HG02763 (cell line): ENCODE measurements around the gene MTERF4.

Experiments used
- ATAC-seq: cut with Tn5 transposase; IDR thresholded peaks from one replicate; pipeline ENCODE4 v1.9.1; 2021; ENCODE audit warnings: mild to moderate bottlenecking, moderate library complexity; ENCODE audit not compliant: unreplicated experiment

The MTERF4 gene, protein sequence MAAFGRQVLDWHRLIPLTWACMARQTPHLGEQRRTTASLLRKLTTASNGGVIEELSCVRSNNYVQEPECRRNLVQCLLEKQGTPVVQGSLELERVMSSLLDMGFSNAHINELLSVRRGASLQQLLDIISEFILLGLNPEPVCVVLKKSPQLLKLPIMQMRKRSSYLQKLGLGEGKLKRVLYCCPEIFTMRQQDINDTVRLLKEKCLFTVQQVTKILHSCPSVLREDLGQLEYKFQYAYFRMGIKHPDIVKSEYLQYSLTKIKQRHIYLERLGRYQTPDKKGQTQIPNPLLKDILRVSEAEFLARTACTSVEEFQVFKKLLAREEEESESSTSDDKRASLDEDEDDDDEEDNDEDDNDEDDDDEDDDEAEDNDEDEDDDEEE

DNA sequence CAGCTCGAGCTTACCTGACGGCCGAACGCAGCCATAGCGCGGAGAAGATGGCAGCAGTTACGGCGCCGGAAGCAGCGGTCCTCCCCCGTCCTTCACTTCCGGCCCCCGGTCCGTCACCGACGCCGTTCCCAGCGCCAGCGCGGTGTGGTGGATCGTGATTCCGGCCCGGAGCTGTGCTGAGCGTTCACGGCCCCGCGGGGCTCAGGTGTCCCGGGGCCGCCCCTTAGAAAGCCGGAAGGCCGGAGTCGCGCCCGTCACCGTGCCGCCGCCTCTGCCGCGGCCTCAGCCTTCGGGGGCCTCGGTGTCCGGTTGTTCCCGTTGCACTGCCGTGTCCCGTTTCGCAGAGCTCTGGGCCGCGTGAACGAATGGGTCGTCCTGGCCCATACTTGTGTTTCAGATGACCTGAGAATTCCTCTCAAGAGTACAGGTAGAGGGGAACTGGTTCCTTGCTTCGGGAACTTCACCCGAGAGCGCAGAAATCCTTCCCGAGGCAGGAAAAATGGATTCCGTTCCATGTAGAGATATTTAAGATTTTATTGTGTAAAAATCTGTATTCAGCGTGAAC lies at the start of gene MTERF4:
MTERF4 (minus strand) TSS at position 49 of the 565 bp plus-strand sequence; CDS start at position 35, 14 bp downstream.
- peak; percentile 92 for ATAC-seq

DNA sequence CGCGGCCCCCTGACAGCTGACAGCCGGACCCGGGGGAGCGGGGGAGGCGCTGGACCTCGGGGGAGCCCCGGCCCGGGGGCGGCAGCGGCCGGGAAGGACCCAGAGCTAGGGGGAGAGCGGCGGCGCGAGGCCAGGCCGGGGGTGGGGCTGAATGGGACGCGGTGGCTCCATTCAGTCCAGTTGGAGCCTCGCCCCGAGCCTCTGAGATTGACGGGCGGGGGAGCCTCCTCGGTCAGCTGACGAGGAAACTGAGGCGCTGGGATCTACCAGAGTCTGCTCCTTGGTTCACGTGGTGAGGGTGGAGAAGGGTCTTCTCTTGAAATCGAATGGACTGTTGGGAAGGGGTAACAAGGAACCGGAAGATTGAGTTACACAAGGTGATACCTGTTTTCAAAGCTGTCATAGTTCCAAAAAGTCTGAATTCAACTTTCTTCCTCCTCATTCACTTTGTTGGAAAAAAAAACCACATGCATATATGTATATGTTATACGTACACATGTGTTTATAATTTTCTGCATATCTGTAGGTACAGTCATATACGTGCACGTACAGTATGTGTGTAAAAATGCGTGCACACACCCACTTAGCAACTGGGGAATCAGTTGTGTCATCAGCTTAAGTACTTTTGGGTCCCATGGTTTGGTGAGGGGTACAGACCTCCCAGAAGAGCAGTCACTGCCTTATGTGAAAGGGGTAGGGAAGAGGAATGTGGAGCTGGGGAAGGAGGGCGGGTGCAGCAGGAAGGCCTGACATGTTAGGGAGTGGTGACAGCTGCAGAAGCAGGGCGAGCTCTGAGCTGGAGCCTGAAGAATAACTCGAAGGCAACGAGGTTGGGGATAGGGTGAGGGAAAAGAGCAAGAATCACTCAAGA lies 48.8 kb upstream of the MTERF4 start:
- ATAC-seq, result no peak

DNA sequence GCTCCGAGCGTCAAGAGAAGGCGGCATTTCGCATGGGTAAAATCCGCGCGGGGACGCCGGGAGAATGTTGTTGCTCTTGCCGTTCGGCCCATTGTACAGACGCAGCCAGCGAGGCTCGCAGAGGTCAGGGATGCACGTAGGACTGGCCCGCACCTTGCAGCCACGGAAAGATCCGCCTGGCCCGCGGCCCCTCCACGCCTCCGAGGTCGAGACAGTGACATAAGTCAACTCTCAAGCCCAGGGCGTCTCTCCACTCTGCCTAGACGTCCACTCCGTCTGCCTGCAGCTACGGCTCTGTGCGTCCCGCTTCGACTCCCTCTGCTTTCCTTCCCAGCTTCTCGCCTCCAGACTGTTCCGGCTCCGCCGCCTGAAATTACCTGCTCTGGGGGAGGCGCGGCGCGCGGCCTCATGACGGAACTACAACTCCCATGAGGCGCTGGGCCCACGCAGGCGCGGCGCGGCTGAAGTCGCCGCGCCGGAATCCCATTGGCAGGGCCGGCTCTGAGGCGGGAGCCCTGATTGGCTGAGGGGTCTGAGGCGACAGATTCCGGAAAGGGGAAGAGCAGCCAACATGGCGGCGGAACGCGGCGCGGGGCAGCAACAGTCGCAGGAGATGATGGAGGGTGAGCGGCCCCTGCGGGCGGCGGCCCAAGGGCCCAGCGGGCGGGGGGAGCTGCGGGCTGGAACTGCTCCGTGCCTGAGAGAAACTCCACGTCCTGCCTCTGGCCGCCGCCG lies 48.0 kb upstream of the MTERF4 start, which contains the start of gene PPP1R7:
PPP1R7 (plus strand) TSS at position 543 of the 735 bp plus-strand sequence; CDS start at position 572, 29 bp downstream.
- ATAC-seq, result peak; percentile 72

DNA sequence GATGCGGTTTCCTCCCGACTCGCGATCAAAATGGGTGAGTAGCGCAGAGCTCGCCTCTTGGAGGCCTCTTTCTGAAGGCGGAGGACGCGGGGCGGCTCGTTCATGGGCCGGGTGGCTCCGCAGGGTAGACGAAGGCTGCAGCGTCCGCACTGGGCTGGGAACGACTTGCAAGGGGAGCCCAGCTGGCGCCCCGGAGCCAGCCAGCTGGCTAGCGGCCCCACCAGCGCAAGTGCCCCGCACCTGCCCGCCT lies 47.5 kb upstream of the MTERF4 start:
- ATAC-seq, result no peak

DNA sequence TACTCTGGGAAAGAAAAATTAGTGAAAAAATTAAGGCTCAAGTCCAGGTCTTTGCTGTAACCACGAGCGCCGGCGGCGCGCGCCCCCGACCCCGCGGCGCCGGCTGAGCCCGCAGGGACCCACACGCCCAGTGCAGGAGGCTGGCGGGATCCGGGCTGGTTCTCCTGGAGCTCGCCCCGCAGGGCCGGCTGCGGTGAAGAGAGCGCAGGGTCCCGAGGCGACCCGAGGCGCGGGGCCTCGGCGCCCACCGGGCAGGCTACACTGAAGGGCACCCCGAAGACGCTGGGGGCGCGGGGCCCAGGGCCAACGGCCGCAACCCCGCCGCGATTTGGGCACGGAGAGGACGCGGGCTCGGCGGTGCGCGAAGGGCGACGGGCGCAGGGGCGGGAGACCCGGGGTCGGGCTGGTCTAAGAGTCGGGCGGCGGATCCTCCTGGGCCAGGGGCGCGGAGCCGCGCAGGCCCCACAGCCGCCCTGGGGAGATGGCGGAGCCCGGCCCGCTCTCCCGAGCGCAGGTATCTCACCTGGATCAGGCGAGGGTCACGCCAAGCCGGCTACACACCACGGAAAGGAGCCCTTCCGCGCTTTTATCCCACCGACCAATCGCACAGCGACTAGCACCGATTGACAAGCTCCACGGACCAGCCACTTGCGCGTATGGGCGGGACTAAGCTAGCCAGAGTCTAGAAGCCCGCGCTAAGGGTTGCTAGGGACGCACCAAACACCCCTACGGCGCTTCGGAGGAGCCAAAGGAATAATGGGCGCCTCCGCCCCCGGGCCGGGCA lies 47.0 kb upstream of the MTERF4 start, which contains the start of gene PASK:
PASK (minus strand) TSS at position 582 of the 784 bp plus-strand sequence. CDS start 6,440 bp downstream, outside the sequence.
- ATAC-seq, result peak; percentile 70

DNA sequence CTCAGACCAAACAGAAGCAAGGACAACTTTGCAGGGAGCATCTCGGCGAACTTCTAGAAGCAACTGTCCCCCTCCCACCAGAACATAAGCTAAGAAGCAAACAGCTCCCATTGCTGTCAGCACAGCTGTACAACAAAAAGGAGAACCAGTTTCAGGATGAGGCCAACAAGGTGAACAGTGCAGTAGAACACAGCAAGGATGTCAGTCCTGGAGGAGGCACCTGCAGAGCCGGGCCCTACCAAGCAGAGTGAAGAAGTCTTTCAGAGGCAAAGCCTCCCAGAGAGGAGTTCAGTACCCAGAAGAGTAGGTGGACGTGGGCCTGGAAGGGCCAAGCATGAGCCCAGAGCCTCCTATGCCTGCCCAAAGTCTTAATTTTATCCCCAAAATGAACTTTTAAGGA lies 46.2 kb upstream of the MTERF4 start:
- ATAC-seq, result no peak

DNA sequence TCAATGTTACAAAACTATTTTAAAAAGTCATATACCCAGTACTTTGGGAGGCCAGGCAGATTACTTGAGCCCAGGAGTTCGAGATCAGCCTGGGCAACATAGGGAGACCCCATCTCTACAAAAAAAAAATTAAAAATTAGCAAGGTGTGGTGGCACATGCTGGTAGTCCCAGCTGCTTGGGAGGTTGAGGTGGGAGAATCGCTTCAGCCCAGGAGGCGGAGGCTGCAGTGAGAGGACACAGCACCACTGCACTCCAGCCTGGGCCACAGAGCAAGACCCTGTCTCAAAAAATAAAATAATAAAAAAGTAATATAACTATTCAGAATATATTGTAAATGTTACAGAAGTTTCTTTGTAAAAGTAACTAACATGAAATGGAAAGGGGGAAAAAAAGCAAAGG lies 45.2 kb upstream of the MTERF4 start:
- ATAC-seq, result no peak

DNA sequence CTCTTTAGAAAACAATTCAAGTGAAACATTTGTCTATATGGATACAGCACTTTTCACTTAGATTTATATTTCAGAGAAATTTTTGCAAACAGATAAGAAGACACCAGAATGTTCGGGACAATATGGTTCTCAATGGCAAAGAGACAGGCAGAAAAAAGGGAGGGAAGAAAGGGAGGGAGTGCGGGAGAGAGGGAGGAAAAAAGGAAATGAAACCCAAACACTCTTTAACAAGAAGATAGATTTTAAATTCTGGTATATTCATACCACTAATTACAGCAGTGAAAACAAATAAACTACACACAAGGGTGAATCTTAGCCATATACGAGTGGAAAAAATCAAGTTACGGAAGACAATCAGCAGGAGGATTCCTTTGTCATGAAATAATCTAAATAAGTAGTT lies 44.2 kb upstream of the MTERF4 start:
- no peak for ATAC-seq

DNA sequence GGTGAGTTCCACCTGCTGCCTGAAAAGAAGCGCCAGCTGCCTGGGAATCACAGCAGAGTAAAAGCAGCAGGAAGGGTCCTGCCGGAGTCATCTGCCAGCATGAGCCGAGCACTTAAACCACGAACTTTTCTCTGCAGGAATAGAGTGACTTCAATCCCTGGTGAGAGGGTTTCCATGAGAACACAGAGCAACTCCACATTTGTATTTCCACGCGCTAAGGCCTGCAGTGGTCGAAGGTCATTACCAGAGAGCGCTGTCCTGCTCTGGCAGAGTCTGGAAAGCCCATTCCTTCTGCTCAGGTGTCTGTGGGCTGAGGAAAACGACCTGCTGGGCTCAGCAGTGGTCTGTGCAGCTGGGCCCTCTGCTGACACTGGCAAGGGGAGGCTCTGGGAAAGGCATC lies 40.5 kb upstream of the MTERF4 start:
- ATAC-seq, result no peak

DNA sequence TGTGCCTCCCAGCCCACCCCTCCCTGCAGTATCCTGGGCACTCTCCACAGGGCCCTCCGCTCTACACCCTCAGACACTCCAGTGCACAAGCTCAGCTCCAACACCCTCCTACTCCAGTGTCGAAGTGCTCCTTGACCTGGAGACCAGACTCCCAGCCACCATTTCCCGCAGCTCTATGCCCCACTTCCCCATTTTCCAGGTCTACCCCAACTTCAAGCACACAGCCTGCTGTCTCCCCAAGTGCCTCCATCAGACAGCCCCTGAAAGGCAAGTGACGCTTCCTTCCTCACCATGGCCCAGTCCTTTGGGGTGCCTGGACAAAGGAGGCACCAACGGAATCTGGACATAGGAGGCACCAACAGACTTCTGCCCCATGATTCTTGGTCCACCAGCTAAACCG lies 40.0 kb upstream of the MTERF4 start:
- ATAC-seq, result no peak

DNA sequence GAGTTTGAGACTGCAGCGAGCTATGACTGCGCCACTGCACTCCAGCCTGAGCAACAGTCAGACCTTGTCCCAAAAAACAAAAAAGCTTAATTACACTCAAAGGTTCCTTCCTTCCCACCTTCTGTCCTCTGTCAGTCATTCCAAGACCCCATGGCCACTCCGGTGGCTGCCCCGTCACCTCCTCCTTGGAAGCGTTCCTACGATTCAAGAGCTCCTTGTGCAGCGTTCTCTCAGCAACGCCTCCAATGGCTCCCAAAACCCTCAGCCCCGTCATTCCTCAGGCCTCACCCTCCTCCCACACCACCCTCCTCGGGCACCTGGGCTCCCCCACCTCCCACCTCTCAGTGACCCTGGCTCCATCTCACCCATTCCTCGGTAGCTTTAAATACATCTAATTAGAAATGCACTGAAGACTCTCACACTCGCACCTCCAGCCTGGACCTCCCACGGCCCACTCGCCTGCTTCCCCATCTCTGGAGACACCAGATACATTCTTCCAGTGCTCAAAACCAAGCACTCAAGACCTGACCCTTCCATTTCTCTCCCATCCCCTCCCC lies 39.2 kb upstream of the MTERF4 start:
- no peak for ATAC-seq

DNA sequence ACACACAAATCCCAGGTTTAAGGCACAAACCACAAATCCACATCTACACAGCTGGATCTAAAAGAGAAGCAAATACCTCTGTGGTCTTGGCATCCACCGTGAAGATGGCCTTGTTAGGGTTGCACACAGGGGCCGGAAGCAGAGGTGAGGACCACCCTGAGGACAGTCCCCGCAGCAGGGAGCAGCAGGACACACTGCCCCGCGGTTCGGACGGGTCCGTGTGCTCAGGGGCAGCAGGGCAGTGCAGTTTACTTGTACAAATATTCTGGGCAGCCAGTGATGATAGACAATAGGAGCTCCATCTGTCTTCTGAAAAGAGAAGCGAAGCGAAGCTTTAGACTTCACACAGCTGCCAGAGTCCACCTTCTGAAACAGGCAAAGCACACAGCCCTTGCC lies 38.4 kb upstream of the MTERF4 start:
- ATAC-seq, result no peak

DNA sequence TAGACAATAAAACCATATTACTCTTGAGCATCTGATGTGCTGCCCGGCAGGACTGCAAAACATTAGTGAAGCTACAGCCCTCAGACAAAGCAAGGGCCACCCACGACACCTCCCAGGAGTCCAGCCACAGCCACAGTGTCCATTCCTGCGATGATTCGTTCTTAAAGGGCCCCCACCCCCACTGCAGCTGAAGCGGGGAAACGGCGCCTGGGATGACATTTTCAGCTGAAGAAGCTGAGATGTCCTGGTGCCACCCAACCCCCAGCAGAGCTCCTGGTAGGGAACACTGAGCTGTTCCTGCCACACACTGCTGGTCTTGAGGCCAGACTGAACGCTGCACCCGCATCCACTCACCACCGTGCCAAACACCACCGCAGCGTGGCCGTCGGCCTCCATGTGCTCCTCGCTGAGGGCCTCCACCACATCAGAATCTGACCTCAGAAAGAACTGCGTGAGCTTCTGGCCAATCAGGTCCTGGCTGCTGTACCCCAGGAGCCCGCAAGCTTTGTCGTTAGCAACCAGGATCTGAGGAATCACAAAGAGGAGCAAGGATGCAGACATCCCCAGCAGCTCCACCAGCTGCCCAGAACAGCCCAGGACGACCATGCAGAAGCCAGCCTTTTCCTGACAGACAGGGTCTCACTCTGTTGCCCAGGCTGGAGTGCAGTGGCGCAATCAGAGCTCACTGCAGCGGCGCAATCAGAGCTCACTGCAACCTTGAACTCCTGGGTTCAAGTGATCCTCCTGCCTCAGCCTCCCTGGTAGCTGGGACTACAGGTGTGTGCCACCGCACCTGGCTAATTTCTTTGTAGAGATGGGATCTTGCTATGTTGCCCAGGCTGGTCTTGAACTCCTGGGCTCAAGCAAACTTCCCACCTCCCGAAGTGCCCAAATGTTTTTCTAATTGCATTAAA lies 37.7 kb upstream of the MTERF4 start:
- ATAC-seq, result no peak

DNA sequence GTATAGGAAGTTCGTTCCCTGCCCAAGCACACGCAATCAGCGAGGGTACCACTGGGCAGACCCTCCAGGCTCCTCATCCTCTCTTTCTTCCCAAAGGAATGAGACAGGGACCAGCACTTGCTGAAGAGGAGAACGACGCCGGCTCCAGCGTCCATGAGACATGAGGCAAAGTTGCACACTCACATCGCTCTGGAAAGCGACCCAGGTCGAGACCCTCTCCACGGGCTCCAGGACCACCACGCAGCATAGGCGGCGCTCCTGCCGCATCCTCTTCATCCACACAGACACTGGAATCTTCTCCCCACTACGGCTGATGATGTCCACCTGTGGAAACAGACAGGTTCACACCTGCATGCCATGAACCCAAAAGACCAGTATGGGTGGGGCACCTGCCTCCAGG lies 36.4 kb upstream of the MTERF4 start:
- no peak for ATAC-seq

DNA sequence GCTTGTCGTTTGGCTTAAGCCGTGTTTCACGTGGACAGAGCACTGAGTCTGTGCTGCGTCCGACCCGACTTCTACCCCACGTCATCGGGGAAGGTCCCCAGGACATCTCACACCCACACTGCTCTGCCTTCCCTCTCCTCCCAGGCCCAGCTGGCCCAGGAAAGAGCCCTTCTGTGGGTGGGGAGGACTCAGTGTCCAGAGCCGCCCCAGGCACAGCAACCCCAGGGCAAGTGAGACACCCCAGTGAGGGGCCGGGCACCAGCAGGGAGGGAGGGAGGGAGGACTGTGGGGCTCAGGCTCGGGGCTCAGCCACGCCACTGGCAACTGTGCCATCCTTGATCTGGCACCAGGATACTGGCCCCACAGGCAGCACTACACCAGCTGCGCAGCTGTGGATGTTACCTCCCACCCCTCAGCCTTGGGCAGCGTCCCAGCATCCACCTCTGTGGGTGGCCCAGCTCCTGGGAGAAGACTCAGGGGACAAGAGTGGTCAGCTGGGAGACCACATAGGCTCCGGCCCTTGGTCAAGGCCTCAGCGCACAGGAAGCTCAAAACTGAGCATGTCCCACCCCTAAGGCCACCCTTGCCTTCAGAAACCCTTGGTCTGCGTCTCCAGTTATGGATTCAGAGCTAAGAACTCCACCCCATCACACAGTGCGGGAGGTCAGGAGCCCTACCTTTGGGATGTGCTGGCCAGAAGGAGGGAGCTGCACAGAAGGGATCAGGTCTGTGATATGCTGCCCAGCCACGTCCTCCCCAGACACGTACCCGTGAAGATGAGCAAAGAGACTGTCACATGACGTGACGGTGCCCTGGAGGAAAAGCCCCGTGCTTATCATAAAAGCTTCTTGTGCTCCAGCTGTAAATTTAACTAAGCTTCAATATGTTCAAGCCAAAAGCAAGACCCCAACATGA lies 35.4 kb upstream of the MTERF4 start:
- no peak for ATAC-seq

DNA sequence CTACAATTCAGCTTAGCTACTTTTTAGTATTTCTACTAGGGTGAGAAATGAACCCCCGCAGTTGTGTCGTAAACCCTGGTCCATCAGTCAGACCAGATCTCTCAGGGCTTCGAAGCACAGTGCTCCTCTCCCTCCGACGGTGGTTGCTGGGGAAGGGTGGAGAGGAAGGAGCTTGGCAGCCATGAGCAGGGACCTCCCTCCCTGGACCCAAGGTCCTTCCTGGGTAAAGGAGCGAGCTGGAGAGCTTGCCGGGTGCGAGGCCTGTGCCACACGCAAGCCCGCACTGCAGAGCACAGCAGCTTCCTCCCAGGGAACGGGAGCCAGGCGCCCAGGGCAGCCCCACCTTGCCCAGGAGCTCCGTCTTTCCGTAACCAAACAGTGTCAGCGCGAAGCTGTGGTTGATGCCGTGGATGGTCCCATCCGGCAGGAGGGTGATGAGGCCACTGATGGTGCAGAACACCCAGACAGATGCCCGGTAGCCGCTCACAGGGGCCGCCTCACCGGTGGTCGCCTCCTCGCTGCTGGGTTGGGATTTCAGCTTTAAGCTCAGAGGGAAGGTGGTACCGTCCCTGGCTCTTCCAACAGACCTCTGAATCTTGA lies 34.7 kb upstream of the MTERF4 start:
- no peak for ATAC-seq

DNA sequence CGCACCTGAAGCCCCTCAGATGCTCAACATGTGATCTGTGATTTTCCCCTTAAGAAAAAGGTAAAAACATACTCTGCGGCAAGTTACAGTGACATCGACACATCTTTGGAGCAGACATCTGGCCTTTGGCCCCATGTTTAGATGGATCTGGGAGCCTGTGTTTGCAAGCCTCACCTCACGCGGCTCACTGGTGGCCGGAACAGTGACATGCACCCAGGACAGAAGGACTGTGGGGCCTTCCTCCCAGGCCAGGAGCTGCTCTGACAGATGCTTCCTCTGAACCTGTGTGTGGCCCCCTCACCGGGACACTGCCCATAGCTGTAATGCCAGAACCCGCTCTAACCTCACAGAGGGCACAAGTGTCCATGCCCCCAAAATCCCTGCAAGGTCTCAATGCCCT lies 34.1 kb upstream of the MTERF4 start:
- ATAC-seq, result no peak
